ENCODE data around the gene COX8C. TPM values are rescaled to one million over a fixed set of nuclear protein-coding genes. Genes with fewer than 3 reads are reported as not detected.

Gene COX8C
- total and polyA plus RNA-seq, 10 donors, result not detected

DNA sequence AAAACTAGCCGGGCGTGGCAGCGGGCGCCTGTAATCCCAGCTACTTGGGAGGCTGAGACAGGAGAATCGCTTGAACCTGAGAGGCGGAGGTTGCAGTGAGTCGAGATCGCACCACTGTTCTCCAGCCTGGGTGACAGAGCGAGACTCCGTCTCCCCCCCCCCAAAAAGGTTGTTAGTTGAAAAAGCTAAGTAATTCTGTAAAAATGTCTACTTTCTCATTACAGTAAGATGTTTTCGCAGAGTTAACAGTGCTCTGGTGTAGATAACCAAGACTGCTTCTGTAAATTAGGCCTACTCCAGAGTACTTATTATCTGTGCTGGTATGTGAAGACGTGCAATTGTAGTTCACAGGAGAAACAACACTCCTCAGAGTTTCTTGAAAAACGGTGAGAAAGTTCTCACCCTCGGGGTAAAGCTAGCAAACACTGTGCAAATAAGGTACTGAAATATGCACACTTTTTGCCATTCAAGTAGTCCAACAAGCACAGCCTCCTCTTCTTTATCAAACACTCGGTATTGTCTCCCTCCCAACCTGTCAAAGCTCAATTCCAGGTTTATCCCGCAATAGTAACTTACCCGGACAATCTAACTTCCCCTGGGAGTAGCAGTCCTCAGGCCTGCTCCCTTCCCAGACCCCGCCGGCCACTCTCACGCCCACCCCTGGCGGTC lies 15.1 kb upstream of the COX8C start:
- H3K27me3 ChIP-seq (replicated peaks in 1 of 7), result no peaks in the 10 kb centered on the region
- intact Hi-C loops (cut with DNase I; ENCODE audit: low total_unique reads), result no loop called here
- peaks cover 31 to 66% (median 54%) of the 10 kb centered on the region in 6 donors for H3K4me1 ChIP-seq
- TF ChIP-seq POLR2A (IDR thresholded peaks at IDR 0.05) (no peak), POLR2AphosphoS5 (IDR thresholded peaks at IDR 0.05) (no peak)
- TF ChIP-seq, protein P1, sequence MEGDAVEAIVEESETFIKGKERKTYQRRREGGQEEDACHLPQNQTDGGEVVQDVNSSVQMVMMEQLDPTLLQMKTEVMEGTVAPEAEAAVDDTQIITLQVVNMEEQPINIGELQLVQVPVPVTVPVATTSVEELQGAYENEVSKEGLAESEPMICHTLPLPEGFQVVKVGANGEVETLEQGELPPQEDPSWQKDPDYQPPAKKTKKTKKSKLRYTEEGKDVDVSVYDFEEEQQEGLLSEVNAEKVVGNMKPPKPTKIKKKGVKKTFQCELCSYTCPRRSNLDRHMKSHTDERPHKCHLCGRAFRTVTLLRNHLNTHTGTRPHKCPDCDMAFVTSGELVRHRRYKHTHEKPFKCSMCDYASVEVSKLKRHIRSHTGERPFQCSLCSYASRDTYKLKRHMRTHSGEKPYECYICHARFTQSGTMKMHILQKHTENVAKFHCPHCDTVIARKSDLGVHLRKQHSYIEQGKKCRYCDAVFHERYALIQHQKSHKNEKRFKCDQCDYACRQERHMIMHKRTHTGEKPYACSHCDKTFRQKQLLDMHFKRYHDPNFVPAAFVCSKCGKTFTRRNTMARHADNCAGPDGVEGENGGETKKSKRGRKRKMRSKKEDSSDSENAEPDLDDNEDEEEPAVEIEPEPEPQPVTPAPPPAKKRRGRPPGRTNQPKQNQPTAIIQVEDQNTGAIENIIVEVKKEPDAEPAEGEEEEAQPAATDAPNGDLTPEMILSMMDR (IDR thresholded peaks at IDR 0.05 in 8 of 11, conservative IDR thresholded peaks at IDR 0.05 in 3 of 11), result no peak
- H3K4me3 ChIP-seq, result peak overlapping the region; percentile 66 to 96 (median 82)
- no peak for DNase-seq
- WGBS, 5 donors, result 25 to 32% (median 27%) methylated on average over 21 of the region's 21 CpGs
- H3K36me3 ChIP-seq, result no peaks in the 10 kb centered on the region
- peaks cover 0 to 4% (median under 1%) of the 10 kb centered on the region in 8 donors for H3K9me3 ChIP-seq
- H3K27ac ChIP-seq, result peak overlapping the region; percentile 91 to 98 (median 96)

DNA sequence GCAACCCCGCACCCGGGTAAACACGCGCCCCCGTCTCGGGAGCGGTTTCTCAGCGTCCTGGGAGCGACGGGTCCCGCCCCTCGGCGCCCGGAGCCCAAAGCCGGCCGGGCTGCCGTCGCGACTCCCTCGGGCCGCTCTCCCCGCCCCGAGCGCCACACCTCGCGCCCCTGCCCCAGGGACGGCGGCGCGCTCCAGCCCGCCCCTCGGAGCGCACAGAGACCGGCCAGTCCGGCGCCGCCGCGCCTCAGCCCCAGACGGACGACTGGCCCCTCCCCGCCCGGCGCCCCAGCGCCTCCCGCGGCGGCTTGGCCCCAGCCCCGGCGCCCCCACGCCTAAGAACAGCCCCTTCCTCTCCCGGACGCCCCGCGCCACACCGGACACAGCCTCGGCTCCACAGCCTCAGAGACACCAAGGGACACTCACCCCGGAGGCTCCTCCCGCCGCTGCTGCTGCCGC lies 14.6 kb upstream of the COX8C start:
- Histone ChIP-seq H3K4me1 (peaks cover 31 to 61% (median 51%) of the 10 kb centered on the region in 6 donors), H3K27ac (peak overlapping the region; percentile 91 to 98 (median 96)), H3K27me3 (replicated peaks in 1 of 7) (no peaks in the 10 kb centered on the region), H3K4me3 (peak overlapping the region; percentile 66 to 96 (median 82)), H3K36me3 (no peaks in the 10 kb centered on the region), H3K9me3 (peaks cover 0 to 9% (median 6%) of the 10 kb centered on the region in 8 donors)
- WGBS, 5 donors, result 0 to 1% (median 0%) methylated on average over 4 to 61 of the region's 61 CpGs
- TF ChIP-seq POLR2AphosphoS5 (IDR thresholded peaks at IDR 0.05) (no peak), POLR2A (IDR thresholded peaks at IDR 0.05) (no peak)
- TF ChIP-seq, protein P1 (IDR thresholded peaks at IDR 0.05 in 8 of 11, conservative IDR thresholded peaks at IDR 0.05 in 3 of 11), result no peak
- DNase-seq, result peak; percentile 93
- intact Hi-C loops (cut with DNase I; ENCODE audit: low total_unique reads), result no loop called here

DNA sequence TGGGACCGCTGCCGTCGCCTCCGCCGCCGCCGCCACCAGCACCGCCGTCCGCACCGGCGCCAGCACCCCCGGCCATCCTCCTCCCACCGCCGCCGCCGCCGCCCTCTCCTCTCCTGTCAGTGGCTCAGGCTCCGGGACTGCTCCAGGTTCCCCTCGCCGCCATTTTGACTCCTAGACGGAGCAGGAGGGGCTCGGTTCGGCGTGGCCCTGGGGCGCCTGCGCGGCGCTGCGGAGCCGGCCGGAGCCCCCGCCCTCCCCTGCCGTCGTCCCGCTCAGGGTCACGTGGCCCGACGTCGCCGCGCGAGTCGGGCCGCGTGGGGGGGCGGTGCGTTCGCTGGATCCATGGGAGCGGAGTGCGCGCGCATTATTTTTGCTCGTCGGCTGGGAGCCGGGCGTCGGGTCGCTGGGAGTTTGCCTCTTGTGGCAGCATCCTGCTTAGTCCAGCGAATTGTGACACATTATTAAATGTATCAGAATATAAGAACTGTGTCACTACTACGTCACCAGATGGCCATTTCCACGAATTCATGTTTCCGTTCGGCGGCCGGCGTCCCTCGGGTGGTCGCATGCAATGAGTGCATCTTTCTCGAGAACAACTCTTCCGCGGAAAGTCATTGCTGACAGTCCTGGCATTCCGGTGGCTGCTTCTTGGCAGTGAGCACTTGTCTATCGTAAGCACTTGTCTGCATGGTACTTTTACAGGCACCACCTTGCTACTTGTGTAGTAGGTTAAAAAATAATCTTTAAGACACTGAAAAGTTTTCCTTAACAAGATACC lies 13.9 kb upstream of the COX8C start, which contains the start of gene BTBD7:
TSS of gene BTBD7 (minus strand) at position 184 of the 778 bp plus-strand sequence. CDS start 36,985 bp downstream, outside the sequence.
- peak; percentile 99 for DNase-seq
- no peaks in the 10 kb centered on the region for H3K36me3 ChIP-seq
- H3K4me1 ChIP-seq, result peaks cover 31 to 55% (median 46%) of the 10 kb centered on the region in 6 donors
- intact Hi-C loops (cut with DNase I; ENCODE audit: low total_unique reads), result no loop called here
- WGBS, 5 donors, result 0% methylated on average over 14 to 74 of the region's 74 CpGs
- TF ChIP-seq POLR2AphosphoS5 (IDR thresholded peaks at IDR 0.05) (peak; percentile 85 to 87 (median 86)), POLR2A (IDR thresholded peaks at IDR 0.05) (no peak)
- TF ChIP-seq, protein P1 (IDR thresholded peaks at IDR 0.05 in 8 of 11, conservative IDR thresholded peaks at IDR 0.05 in 3 of 11), result peak in 5 of 11 experiments; percentile 33 to 55 (median 42)
- H3K9me3 ChIP-seq, result peaks cover 0 to 13% (median 8%) of the 10 kb centered on the region in 8 donors
- peak within 1 kb of the TSS; percentile 66 to 96 (median 82) for H3K4me3 ChIP-seq
- H3K27ac ChIP-seq, result peak within 1 kb of the TSS; percentile 91 to 98 (median 96)
- H3K27me3 ChIP-seq (replicated peaks in 1 of 7), result no peaks in the 10 kb centered on the region
